Urothelium cell line (cell line): Measurements from ENCODE around the gene RAN.
A peak's percentile ranks its signal among the peaks of the same experiment; 100 is the strongest.
"Not testable (repeated sequence)": the region's sequence is repeated elsewhere in the genome, so short reads cannot be mapped to it uniquely, and the experiment has no call there.

Experiments used
- DNase-seq: peaks from one replicate; pipeline ENCODE4 v3.0.0; 2011; ENCODE audit warnings: low spot score, mixed read lengths
- FAIRE-seq: peaks from 2 replicates; lab custom pipeline; 2011; peaks lifted over from hg19 to GRCh38; lab: Jason Lieb, UNC

Gene RAN

GRCh38 chr12:130871286-130872178 lies at the start of gene RAN:
TSS of gene RAN (plus strand) at chr12:130872066. CDS start at chr12:130872594, 528 bp downstream.
- FAIRE-seq (peak; percentile 59), DNase-seq (peak; percentile 99)

- no peak for DNase-seq
- FAIRE-seq: no peak
These were observed 46.1 kb upstream of the RAN start for GRCh38 chr12:130825771-130826150.

- FAIRE-seq (no peak), DNase-seq (peak; percentile 72)
These were observed 45.6 kb upstream of the RAN start for GRCh38 chr12:130826151-130826801.

GRCh38 chr12:130827432-130827831 lies 44.4 kb upstream of the RAN start:
- FAIRE-seq: no peak
- no peak for DNase-seq

- FAIRE-seq (no peak), DNase-seq (no peak)
These were observed 43.0 kb upstream of the RAN start for GRCh38 chr12:130828895-130829294.

- no peak for DNase-seq
- no peak for FAIRE-seq
These were observed 42.2 kb upstream of the RAN start for GRCh38 chr12:130829391-130830245.

- FAIRE-seq (no peak), DNase-seq (no peak)
These were observed 41.7 kb upstream of the RAN start for GRCh38 chr12:130830246-130830551.

- FAIRE-seq: no peak
- DNase-seq: no peak
These were observed 40.6 kb upstream of the RAN start for GRCh38 chr12:130831246-130831645.

GRCh38 chr12:130831876-130832405 lies 39.9 kb upstream of the RAN start:
- FAIRE-seq: no peak
- no peak for DNase-seq

GRCh38 chr12:130832561-130833209 lies 39.2 kb upstream of the RAN start:
- FAIRE-seq (no peak), DNase-seq (no peak)

- DNase-seq (no peak), FAIRE-seq (no peak)
These were observed 36.9 kb upstream of the RAN start for GRCh38 chr12:130835011-130835410.

- FAIRE-seq (no peak), DNase-seq (no peak)
These were observed 36.4 kb upstream of the RAN start for GRCh38 chr12:130835436-130835835.

GRCh38 chr12:130838284-130838950 lies 33.4 kb upstream of the RAN start:
- DNase-seq: peak; percentile 26
- no peak for FAIRE-seq

GRCh38 chr12:130838951-130839769 lies 32.7 kb upstream of the RAN start, which contains the start of gene STX2:
TSS of gene STX2 (minus strand) at chr12:130839250. CDS start at chr12:130839099, 151 bp downstream.
- FAIRE-seq: no peak
- peak; percentile 97 for DNase-seq

GRCh38 chr12:130839770-130840404 lies 32.0 kb upstream of the RAN start:
- DNase-seq (no peak), FAIRE-seq (no peak)

GRCh38 chr12:130846369-130846768 lies 25.5 kb upstream of the RAN start:
- FAIRE-seq: no peak
- no peak for DNase-seq

GRCh38 chr12:130847112-130847511 lies 24.8 kb upstream of the RAN start:
- DNase-seq (no peak), FAIRE-seq (no peak)

GRCh38 chr12:130848105-130848504 lies 23.8 kb upstream of the RAN start:
- not testable (repeated sequence) for FAIRE-seq

More at GRCh38 chr12:130848105-130848504, 23.8 kb upstream of the RAN start:
- not testable (repeated sequence) for DNase-seq
